Liver (tissue), 9 donors: Measurements from ENCODE around the gene MSLN. TPM values are rescaled to one million over a fixed set of nuclear protein-coding genes. Genes with fewer than 3 reads are reported as not detected.

Experiments
- DNase-seq: peaks from one replicate; pipeline ENCODE4 v3.0.0-alpha.2; 2017; ENCODE audit warnings: low spot score
- H3K27ac ChIP-seq, 2 donors: one replicate each; pipeline ENCODE4 v1.7.0; 2013; ENCODE audit warnings: inconsistent platforms in 2 of 2, low read length in 2 of 2, control low read depth in 1 of 2, low read depth in 1 of 2, mild to moderate bottlenecking in 1 of 2
- H3K27me3 ChIP-seq, 4 donors: one replicate each; pipeline versions ENCODE4 v1.6.1 to v1.7.0; 2013; ENCODE audit warnings: low read length in 3 of 4, inconsistent platforms in 1 of 4, mild to moderate bottlenecking in 1 of 4, moderate library complexity in 1 of 4; ENCODE audit not compliant: control insufficient read depth in 4 of 4, insufficient read depth in 4 of 4
- H3K36me3 ChIP-seq, 4 donors: one replicate each; pipeline versions ENCODE4 v1.6.1 to v1.7.0; 2013; ENCODE audit warnings: low read length in 3 of 4, mild to moderate bottlenecking in 3 of 4, low read depth in 1 of 4, moderate library complexity in 1 of 4; ENCODE audit not compliant: control insufficient read depth in 4 of 4, insufficient read depth in 3 of 4
- H3K4me1 ChIP-seq, 4 donors: one replicate each; pipeline versions ENCODE4 v1.6.1 to v1.7.0; 2013; ENCODE audit warnings: low read length in 3 of 4, mild to moderate bottlenecking in 3 of 4, moderate library complexity in 1 of 4; ENCODE audit not compliant: control insufficient read depth in 4 of 4, insufficient read depth in 4 of 4
- H3K4me3 ChIP-seq, 3 donors: one replicate each; pipeline versions ENCODE4 v1.6.1 to v1.7.0; 2013; ENCODE audit warnings: low read length in 3 of 3, control low read depth in 1 of 3, low read depth in 1 of 3, mild to moderate bottlenecking in 1 of 3
- H3K9ac ChIP-seq, 2 donors: one replicate each; pipeline ENCODE4 v1.7.0; 2013; ENCODE audit warnings: low read length in 2 of 2, mild to moderate bottlenecking in 2 of 2, moderate library complexity in 2 of 2, control low read depth in 1 of 2, low read depth in 1 of 2
- H3K9me3 ChIP-seq, 4 donors: one replicate each; pipeline versions ENCODE4 v1.6.1 to v1.7.0; 2013; ENCODE audit warnings: low read length in 3 of 4; ENCODE audit not compliant: control insufficient read depth in 4 of 4
- FOXA2 ChIP-seq: IDR thresholded peaks from 2 replicates; pipeline ENCODE4 v1.6.1; 2016; ENCODE audit warnings: antibody characterized with exemption
- HNF4A ChIP-seq, 2 donors: conservative IDR thresholded peaks; 2 replicates each; pipeline ENCODE4 v1.6.1; 2016; ENCODE audit warnings: antibody characterized with exemption in 2 of 2, mild to moderate bottlenecking in 2 of 2
- JUND ChIP-seq, 2 donors: IDR thresholded peaks; 2 replicates each; pipeline ENCODE4 v1.6.1; 2016; ENCODE audit warnings: antibody characterized with exemption in 2 of 2
- NR2F2 ChIP-seq: IDR thresholded peaks from 2 replicates; pipeline ENCODE4 v1.6.1; 2016; ENCODE audit warnings: antibody characterized with exemption
- RXRA ChIP-seq, 2 donors: IDR thresholded peaks; 2 replicates each; pipeline ENCODE4 v1.6.1; 2017 to 2018; ENCODE audit warnings: antibody characterized with exemption in 2 of 2, mild to moderate bottlenecking in 1 of 2
- SP1 ChIP-seq: IDR thresholded peaks from 2 replicates; pipeline ENCODE4 v1.6.1; 2018; ENCODE audit warnings: antibody characterized with exemption, mild to moderate bottlenecking
- TAF1 ChIP-seq: conservative IDR thresholded peaks from 2 replicates; pipeline ENCODE4 v1.6.1; 2016; ENCODE audit warnings: antibody characterized with exemption, mild to moderate bottlenecking
- WGBS: extraction: QIAGEN DNeasy Blood & Tissue Kit; methylation state at CpG from one replicate; pipeline ENCODE4 v1.1.7; 2013; 5-methylcytosine and 5-hydroxymethylcytosine counted together
- polyA plus RNA-seq, 2 donors: library from polyadenylated mRNA; stranded (reverse) in 1 of 2; unstranded in 1 of 2; fragments of 200-250 nt in 1 of 2; fragments of >200 nt in 1 of 2; fragmentation: Nextera tagmentation in 1 of 2; extraction: Ambion mirVana in 1 of 2; gene quantifications; one replicate each; pipeline versions ENCODE4 v1.2.1 to v1.2.3, GENCODE V29; 2013 to 2015
- total RNA-seq, 2 donors: library from RNA; depleted of rRNA; stranded (reverse); fragments of >200 nt; gene quantifications; one replicate each; pipeline ENCODE4 v1.2.3, GENCODE V29; 2014
- TF ChIP-seq, protein P1 (sequence below): IDR thresholded peaks from 2 replicates; pipeline ENCODE4 v1.6.1; 2016; ENCODE audit warnings: antibody characterized with exemption
- TF ChIP-seq, protein P2 (sequence below): fragments of 150-350 bp; IDR thresholded peaks from 2 replicates; pipeline ENCODE4 v1.5.1; 2017; ENCODE audit warnings: improper control_type of control experiment, low read depth, low read length; ENCODE audit not compliant: missing input control
- TF ChIP-seq, protein P3 (sequence below): IDR thresholded peaks from 2 replicates; pipeline ENCODE4 v1.6.1; 2016; ENCODE audit warnings: antibody characterized with exemption
- donor health status: healthy.
- donor health status: healthy.
- donor health status: healthy.
- donor health status: healthy.
- donor health status: healthy.

MSLN gene
- total and polyA plus RNA-seq, 4 donors = 0.03 to 0.65 (median 0.08) TPM; not detected in 1

DNA sequence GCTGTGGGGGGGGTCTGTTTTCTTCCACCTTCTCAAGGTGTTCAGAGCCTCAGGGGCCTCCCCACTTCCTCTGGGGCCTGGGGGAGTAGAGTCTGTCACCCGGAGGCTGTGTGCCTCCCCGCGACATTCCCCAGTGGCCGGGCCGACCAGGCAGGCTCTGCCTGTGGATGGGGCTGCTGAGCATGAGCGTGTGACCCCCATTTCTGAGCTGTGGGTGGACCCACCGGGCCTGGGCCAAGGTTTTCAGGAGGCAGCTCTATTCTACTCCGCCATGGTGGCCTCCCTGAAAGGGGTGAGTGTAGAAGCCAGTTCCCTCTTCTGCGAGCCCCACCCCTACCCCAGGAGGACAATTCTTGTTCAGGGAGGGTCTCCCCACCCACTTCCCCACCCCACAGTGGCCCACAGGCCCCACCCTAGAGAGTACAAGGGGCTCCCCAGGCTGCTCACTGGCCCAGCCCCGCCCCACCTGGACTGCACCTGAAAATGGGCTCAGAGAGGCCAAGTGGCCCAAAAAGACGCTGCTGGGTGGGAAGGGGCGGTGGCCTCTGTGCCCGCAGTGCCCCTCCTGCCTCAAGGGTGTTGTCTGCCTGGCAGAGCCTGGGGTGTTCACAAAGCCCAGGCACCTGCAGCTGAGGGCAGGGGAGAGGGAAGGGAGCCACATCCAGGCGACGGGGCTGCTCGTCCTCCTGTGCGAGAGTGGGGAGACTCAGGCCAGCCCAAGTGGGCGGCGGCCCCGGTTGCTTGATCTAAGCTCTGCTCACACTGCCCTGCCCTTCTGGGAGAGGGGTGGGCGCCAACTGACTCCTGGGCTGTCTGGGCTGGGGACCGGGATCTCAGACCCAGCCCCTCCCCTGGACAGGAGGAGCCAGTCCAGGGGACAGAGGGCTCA lies 1.3 kb downstream of the MSLN start:
- no peak for TF ChIP-seq HNF4A (conservative IDR thresholded peaks at IDR 0.05)
- Histone ChIP-seq H3K4me3 (no peak overlapping the region), H3K36me3 (no peaks in the 10 kb centered on the region), H3K27me3 (no peaks in the 10 kb centered on the region), H3K9ac (no peak overlapping the region), H3K9me3 (no peaks in the 10 kb centered on the region), H3K27ac (no peak overlapping the region), H3K4me1 (peaks cover 0 to 1% (median 0%) of the 10 kb centered on the region in 4 donors)
- WGBS = 67% methylated on average over 22 of the region's 22 CpGs
- no peak for DNase-seq

DNA sequence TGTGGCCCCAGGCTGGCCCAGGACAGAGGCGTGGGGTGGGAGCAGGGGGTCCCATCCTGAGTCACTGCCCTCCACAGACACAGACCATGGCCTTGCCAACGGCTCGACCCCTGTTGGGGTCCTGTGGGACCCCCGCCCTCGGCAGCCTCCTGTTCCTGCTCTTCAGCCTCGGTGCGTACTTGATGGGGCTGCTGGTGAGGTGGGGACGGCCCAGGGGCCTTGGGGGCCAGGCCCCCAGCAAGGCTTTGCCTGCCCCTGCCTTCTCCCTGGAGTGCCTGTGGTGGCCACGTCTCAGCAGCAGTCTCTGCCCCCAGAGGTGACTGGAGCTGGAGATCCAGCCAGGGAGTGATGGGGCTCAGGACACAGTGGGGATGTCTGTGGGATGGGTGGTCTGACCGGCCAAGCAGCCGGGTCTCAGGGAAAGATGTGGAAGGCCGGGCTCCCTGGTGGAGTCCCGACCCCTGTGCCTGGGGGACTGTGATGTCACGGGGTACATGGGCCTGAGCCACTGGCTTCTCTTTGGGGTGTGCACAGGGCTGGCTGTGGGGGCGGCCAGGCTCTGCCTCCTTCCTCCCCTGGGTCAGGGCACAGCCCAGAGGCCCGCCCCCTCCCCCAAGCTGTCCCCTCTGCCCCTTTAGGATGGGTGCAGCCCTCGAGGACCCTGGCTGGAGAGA lies 2.2 kb downstream of the MSLN start:
- Histone ChIP-seq H3K9ac (no peak overlapping the region), H3K9me3 (no peaks in the 10 kb centered on the region), H3K4me3 (no peak overlapping the region), H3K27me3 (no peaks in the 10 kb centered on the region), H3K4me1 (peaks cover 0 to 1% (median 0%) of the 10 kb centered on the region in 4 donors), H3K36me3 (no peaks in the 10 kb centered on the region), H3K27ac (no peak overlapping the region)
- TF ChIP-seq FOXA2 (no peak), NR2F2 (no peak), TAF1 (no peak), JUND (IDR thresholded peaks at IDR 0.05) (no peak), SP1 (no peak), RXRA (IDR thresholded peaks at IDR 0.05) (no peak)
- TF ChIP-seq, protein P1, sequence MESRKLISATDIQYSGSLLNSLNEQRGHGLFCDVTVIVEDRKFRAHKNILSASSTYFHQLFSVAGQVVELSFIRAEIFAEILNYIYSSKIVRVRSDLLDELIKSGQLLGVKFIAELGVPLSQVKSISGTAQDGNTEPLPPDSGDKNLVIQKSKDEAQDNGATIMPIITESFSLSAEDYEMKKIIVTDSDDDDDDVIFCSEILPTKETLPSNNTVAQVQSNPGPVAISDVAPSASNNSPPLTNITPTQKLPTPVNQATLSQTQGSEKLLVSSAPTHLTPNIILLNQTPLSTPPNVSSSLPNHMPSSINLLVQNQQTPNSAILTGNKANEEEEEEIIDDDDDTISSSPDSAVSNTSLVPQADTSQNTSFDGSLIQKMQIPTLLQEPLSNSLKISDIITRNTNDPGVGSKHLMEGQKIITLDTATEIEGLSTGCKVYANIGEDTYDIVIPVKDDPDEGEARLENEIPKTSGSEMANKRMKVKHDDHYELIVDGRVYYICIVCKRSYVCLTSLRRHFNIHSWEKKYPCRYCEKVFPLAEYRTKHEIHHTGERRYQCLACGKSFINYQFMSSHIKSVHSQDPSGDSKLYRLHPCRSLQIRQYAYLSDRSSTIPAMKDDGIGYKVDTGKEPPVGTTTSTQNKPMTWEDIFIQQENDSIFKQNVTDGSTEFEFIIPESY = no peak
- TF ChIP-seq, protein P2, sequence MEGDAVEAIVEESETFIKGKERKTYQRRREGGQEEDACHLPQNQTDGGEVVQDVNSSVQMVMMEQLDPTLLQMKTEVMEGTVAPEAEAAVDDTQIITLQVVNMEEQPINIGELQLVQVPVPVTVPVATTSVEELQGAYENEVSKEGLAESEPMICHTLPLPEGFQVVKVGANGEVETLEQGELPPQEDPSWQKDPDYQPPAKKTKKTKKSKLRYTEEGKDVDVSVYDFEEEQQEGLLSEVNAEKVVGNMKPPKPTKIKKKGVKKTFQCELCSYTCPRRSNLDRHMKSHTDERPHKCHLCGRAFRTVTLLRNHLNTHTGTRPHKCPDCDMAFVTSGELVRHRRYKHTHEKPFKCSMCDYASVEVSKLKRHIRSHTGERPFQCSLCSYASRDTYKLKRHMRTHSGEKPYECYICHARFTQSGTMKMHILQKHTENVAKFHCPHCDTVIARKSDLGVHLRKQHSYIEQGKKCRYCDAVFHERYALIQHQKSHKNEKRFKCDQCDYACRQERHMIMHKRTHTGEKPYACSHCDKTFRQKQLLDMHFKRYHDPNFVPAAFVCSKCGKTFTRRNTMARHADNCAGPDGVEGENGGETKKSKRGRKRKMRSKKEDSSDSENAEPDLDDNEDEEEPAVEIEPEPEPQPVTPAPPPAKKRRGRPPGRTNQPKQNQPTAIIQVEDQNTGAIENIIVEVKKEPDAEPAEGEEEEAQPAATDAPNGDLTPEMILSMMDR = no peak
- TF ChIP-seq, protein P3, sequence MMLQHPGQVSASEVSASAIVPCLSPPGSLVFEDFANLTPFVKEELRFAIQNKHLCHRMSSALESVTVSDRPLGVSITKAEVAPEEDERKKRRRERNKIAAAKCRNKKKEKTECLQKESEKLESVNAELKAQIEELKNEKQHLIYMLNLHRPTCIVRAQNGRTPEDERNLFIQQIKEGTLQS = no peak
- no peak for DNase-seq
- WGBS = 72% methylated on average over 17 of the region's 17 CpGs
